Measurements from ENCODE around the gene MORF4L2.

- no peak for TF ChIP-seq CTCF (IDR thresholded peaks at IDR 0.05; ENCODE audit: poor library complexity)
- TF ChIP-seq EZH2 (IDR thresholded peaks at IDR 0.05; ENCODE audit: borderline replicate concordance), result no peak
- no peak for TF ChIP-seq EZH2phosphoT487 (IDR thresholded peaks at IDR 0.05; ENCODE audit: low read depth, severe bottlenecking, unreplicated experiment)
Observed at GRCh38 chrX:103727115-103727514, 40.6 kb upstream of the MORF4L2 start.
